GM13976 (cell line): Measurements from ENCODE around the gene PRR11.

Experiments used
- DNase-seq: peaks from one replicate; pipeline ENCODE4 v3.0.0; 2012; ENCODE audit warnings: low spot score
- CTCF ChIP-seq: IDR thresholded peaks from 2 replicates; pipeline ENCODE4 v1.5.1; 2012; ENCODE audit warnings: borderline replicate concordance, mild to moderate bottlenecking; ENCODE audit not compliant: insufficient read depth; ENCODE audit errors: extremely low read depth, missing control alignments, control extremely low read depth
- in situ Hi-C: fragments of 300-500 bp; cut with MboI; formaldehyde crosslinking; loops from one replicate; pipeline ENCODE4 v1.12.0; 2022; ENCODE audit warnings: low sequenced_read_pairs, mixed read lengths, inconsistent platforms; ENCODE audit not compliant: unreplicated experiment

Gene PRR11

GRCh38 chr17:59244081-59244480, 88.5 kb downstream of the PRR11 start:
- in situ Hi-C loops: no loop called here
- DNase-seq: no peak
- no peak for TF ChIP-seq CTCF
